Peyer's patch (tissue), 4 donors: ENCODE data around the gene TOMM20.

Experiments
- POLR2A ChIP-seq, 2 donors: fragments of 450-650 bp; IDR thresholded peaks; one replicate each; pipeline ENCODE4 v1.5.1; 2017; ENCODE audit warnings: antibody characterized with exemption in 2 of 2, mild to moderate bottlenecking in 2 of 2, moderate library complexity in 2 of 2
- TF ChIP-seq, protein P1 (sequence below), 6 experiments: fragments of 450-650 bp in 4 of 6; fragments of 200-600 bp in 2 of 6; sonication (generic) in 1 of 6; IDR thresholded peaks; one replicate each; pipeline ENCODE4 v1.5.1; 2017 to 2019; ENCODE audit warnings: antibody characterized with exemption in 6 of 6, mild to moderate bottlenecking in 3 of 6, moderate library complexity in 1 of 6

DNA sequence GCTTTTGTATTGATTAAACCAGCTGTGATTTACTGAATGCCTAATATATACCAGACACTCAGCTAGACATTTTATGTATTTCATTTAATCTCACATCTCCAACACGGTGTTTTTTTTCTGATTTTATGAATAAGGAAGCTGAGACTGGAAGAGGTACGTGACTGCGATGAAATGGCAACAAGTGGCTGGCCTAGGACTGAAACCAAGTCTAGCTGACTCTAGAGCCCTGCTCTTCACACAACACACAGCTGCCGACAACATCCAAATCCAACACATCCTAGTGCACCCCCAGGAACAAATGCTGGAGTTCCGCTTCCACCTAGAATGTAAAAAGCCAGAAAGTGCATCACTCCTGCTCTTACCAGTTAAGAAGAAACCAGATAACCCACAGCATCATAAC is 10.7 kb upstream of the TOMM20 start:
- TF ChIP-seq, protein P1, sequence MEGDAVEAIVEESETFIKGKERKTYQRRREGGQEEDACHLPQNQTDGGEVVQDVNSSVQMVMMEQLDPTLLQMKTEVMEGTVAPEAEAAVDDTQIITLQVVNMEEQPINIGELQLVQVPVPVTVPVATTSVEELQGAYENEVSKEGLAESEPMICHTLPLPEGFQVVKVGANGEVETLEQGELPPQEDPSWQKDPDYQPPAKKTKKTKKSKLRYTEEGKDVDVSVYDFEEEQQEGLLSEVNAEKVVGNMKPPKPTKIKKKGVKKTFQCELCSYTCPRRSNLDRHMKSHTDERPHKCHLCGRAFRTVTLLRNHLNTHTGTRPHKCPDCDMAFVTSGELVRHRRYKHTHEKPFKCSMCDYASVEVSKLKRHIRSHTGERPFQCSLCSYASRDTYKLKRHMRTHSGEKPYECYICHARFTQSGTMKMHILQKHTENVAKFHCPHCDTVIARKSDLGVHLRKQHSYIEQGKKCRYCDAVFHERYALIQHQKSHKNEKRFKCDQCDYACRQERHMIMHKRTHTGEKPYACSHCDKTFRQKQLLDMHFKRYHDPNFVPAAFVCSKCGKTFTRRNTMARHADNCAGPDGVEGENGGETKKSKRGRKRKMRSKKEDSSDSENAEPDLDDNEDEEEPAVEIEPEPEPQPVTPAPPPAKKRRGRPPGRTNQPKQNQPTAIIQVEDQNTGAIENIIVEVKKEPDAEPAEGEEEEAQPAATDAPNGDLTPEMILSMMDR (IDR thresholded peaks at IDR 0.05): no peak
- TF ChIP-seq POLR2A (IDR thresholded peaks at IDR 0.05): no peak
